SK-N-SH (cell line): ENCODE results near the gene PELI2. TPM values are rescaled to one million over a fixed set of nuclear protein-coding genes. Genes with fewer than 3 reads are reported as not detected.

Experiments
- CTCF ChIA-PET: fragments of 300-600, 350-600 bp; formaldehyde crosslinking; extraction: SDS; loops from one replicate; lab custom pipeline; 2021; lab: Yijun Ruan, JAX
- POLR2A ChIA-PET: fragments of 350-600 bp; sonication (Branson Sonifier 250); formaldehyde crosslinking; extraction: SDS; loops from one replicate; lab custom pipeline; 2020; ENCODE audit warnings: antibody characterized with exemption, inconsistent platforms; lab: Yijun Ruan, JAX
- DNase-seq: peaks from one replicate; pipeline ENCODE4 v3.0.0; 2012
- H2AFZ ChIP-seq: fragments of 200-600 bp; sonication (generic); 2 replicates; pipeline ENCODE4 v1.8.1; 2016; ENCODE audit warnings: antibody characterized with exemption, mild to moderate bottlenecking, low read depth
- H3F3A ChIP-seq: fragments of 200-600 bp; sonication (generic); replicated peaks from 2 replicates; pipeline ENCODE3; 2016; ENCODE audit warnings: antibody characterized with exemption, mild to moderate bottlenecking; ENCODE audit not compliant: insufficient read depth
- H3K27ac ChIP-seq, 2 experiments: fragments of 200-500 bp in 1 of 2; fragments of 200-600 bp in 1 of 2; sonication (Bioruptor generic) in 1 of 2; sonication (generic), shearing (Covaris generic) in 1 of 2; 2 replicates each; pipeline versions ENCODE4 v1.5.1 to v1.6.1; 2014 to 2016; ENCODE audit warnings: low read depth in 2 of 2, inconsistent platforms in 1 of 2, low read length in 1 of 2, mild to moderate bottlenecking in 1 of 2, mixed read lengths in 1 of 2
- H3K27me3 ChIP-seq: fragments of 200-600 bp; sonication (generic), shearing (Covaris generic); 2 replicates; pipeline ENCODE4 v1.6.1; 2016; ENCODE audit warnings: mixed run types; ENCODE audit not compliant: insufficient read depth
- H3K36me3 ChIP-seq, 2 experiments: fragments of 200-500 bp in 1 of 2; fragments of 200-600 bp in 1 of 2; sonication (Bioruptor generic) in 1 of 2; sonication (generic) in 1 of 2; replicated peaks in 1 of 2; 2 replicates each; pipeline versions ENCODE3 to v1.5.1; 2014 to 2016; ENCODE audit warnings: low read length in 1 of 2, mild to moderate bottlenecking in 1 of 2; ENCODE audit not compliant: insufficient read depth in 2 of 2, control insufficient read depth in 1 of 2
- H3K4me1 ChIP-seq, 2 experiments: fragments of 200-500 bp in 1 of 2; fragments of 200-600 bp in 1 of 2; sonication (Bioruptor generic) in 1 of 2; sonication (generic), shearing (Covaris generic) in 1 of 2; 2 replicates each; pipeline versions ENCODE4 v1.5.1 to v1.6.1; 2014 to 2016; ENCODE audit warnings: low read depth in 1 of 2, low read length in 1 of 2, mixed run types in 1 of 2; ENCODE audit not compliant: insufficient read depth in 2 of 2, control insufficient read depth in 1 of 2
- H3K4me2 ChIP-seq: fragments of 200-600 bp; sonication (generic), shearing (Covaris generic); 2 replicates; pipeline ENCODE4 v1.6.1; 2017; ENCODE audit warnings: mixed run types
- H3K4me3 ChIP-seq, 2 experiments: fragments of 200-500 bp in 1 of 2; fragments of 200-600 bp in 1 of 2; sonication (Bioruptor generic) in 1 of 2; sonication (generic), shearing (Covaris generic) in 1 of 2; 2 replicates each; pipeline versions ENCODE4 v1.5.1 to v1.8.1; 2014 to 2016; ENCODE audit warnings: low read depth in 2 of 2, inconsistent platforms in 1 of 2, low read length in 1 of 2, mild to moderate bottlenecking in 1 of 2, mixed read lengths in 1 of 2, moderate library complexity in 1 of 2
- H3K79me2 ChIP-seq: fragments of 200-600 bp; sonication (generic); 2 replicates; pipeline ENCODE4 v1.8.1; 2017; ENCODE audit warnings: mild to moderate bottlenecking; ENCODE audit not compliant: insufficient read depth
- H3K9ac ChIP-seq: fragments of 200-600 bp; sonication (generic); 2 replicates; pipeline ENCODE4 v1.6.1; 2017; ENCODE audit warnings: mixed run types
- H3K9me2 ChIP-seq: fragments of 200-600 bp; sonication (generic); 2 replicates; pipeline ENCODE4 v1.6.1; 2017; ENCODE audit warnings: mixed run types
- H3K9me3 ChIP-seq: fragments of 200-600 bp; sonication (generic); 2 replicates; pipeline ENCODE4 v1.6.1; 2017; ENCODE audit warnings: mixed run types, mild to moderate bottlenecking, moderate library complexity
- H4K20me1 ChIP-seq: fragments of 200-600 bp; sonication (generic); 2 replicates; pipeline ENCODE4 v1.6.1; 2017; ENCODE audit warnings: mild to moderate bottlenecking, mixed run types; ENCODE audit not compliant: insufficient read depth
- CHD2 ChIP-seq: fragments of 150-350 bp; IDR thresholded peaks from 2 replicates; pipeline ENCODE4 v1.6.1; 2018; ENCODE audit warnings: low read length; ENCODE audit not compliant: partially characterized antibody
- CTCF ChIP-seq: fragments of 200-600 bp; sonication (generic); IDR thresholded peaks from 2 replicates; pipeline ENCODE4 v1.6.1; 2017; ENCODE audit warnings: antibody characterized with exemption, mild to moderate bottlenecking, moderate library complexity
- EP300 ChIP-seq, 2 experiments: IDR thresholded peaks; 2 replicates each; pipeline versions ENCODE4 v1.4.0 to v1.6.1; 2012; ENCODE audit warnings: borderline replicate concordance in 1 of 2, low read depth in 1 of 2, low read length in 1 of 2
- EZH2phosphoT487 ChIP-seq: fragments of 200-600 bp; sonication (generic); IDR thresholded peaks from 2 replicates; pipeline ENCODE4 v1.6.1; 2017; ENCODE audit warnings: low read depth, mixed run types, mild to moderate bottlenecking, antibody characterized with exemption, moderate library complexity, borderline replicate concordance
- FOSL2 ChIP-seq: IDR thresholded peaks from 2 replicates; pipeline ENCODE4 v1.4.0; 2012; ENCODE audit warnings: low read depth, mild to moderate bottlenecking, moderate library complexity, borderline replicate concordance
- FOXM1 ChIP-seq: IDR thresholded peaks from 2 replicates; pipeline ENCODE4 v1.4.0; 2012; ENCODE audit warnings: low read depth, mild to moderate bottlenecking
- GABPA ChIP-seq: IDR thresholded peaks from 2 replicates; pipeline ENCODE4 v1.4.0; 2012; ENCODE audit warnings: low read depth, mild to moderate bottlenecking
- MEF2A ChIP-seq: IDR thresholded peaks from 2 replicates; pipeline ENCODE4 v1.4.0; 2012; ENCODE audit warnings: low read depth, borderline replicate concordance
- MXI1 ChIP-seq: IDR thresholded peaks from 2 replicates; pipeline ENCODE4 v1.6.1; 2012; ENCODE audit warnings: mild to moderate bottlenecking, low read depth, low read length, improper control_type of control experiment
- NFIC ChIP-seq: IDR thresholded peaks from 2 replicates; pipeline ENCODE4 v1.4.0; 2012; ENCODE audit warnings: borderline replicate concordance
- RCOR1 ChIP-seq: fragments of 150-350 bp; IDR thresholded peaks from 2 replicates; pipeline ENCODE4 v1.6.1; 2017; ENCODE audit warnings: antibody characterized with exemption, low read length
- RXRA ChIP-seq: IDR thresholded peaks from 2 replicates; pipeline ENCODE4 v1.4.0; 2012; ENCODE audit warnings: low read depth, mild to moderate bottlenecking, borderline replicate concordance
- SIN3A ChIP-seq: IDR thresholded peaks from 2 replicates; pipeline ENCODE4 v1.6.1; 2012; ENCODE audit warnings: low read depth, mild to moderate bottlenecking, low read length, moderate library complexity, borderline replicate concordance
- TCF12 ChIP-seq: IDR thresholded peaks from 2 replicates; pipeline ENCODE4 v1.4.0; 2012
- TEAD4 ChIP-seq: IDR thresholded peaks from 2 replicates; pipeline ENCODE4 v1.4.0; 2012; ENCODE audit warnings: mild to moderate bottlenecking, borderline replicate concordance; ENCODE audit not compliant: insufficient read depth
- WGBS: methylation state at CpG from one replicate; pipeline ENCODE4 v1.1.6; 2017; ENCODE audit warnings: low lambda C conversion rate; 5-methylcytosine and 5-hydroxymethylcytosine counted together
- polyA plus RNA-seq, 3 experiments: library from polyadenylated mRNA; depleted of rRNA; stranded (reverse); fragments of >200 nt; gene quantifications; 2 replicates each; pipeline ENCODE4 v1.2.3, GENCODE V29; 2012
- TF ChIP-seq, protein P1 (sequence below): IDR thresholded peaks from 2 replicates; pipeline ENCODE4 v1.4.0; 2012; ENCODE audit warnings: low read depth, borderline replicate concordance
- TF ChIP-seq, protein P2 (sequence below): IDR thresholded peaks from 2 replicates; pipeline ENCODE4 v1.4.0; 2012; ENCODE audit warnings: low read depth
- TF ChIP-seq, protein P3 (sequence below): fragments of 150-350 bp; IDR thresholded peaks from 2 replicates; pipeline ENCODE4 v1.6.1; 2017; ENCODE audit warnings: antibody characterized with exemption, low read length, low read depth, borderline replicate concordance

Gene PELI2
- polyA plus RNA-seq, 1 of the 3 experiments (the other 2 are of a cell fraction): not detected

- TF ChIP-seq CHD2: no peak
- TF ChIP-seq SIN3A: no peak
Measured at GRCh38 chr14:56216626-56217379, 98.6 kb downstream of the PELI2 start (continued).

GRCh38 chr14:56217380-56218045 is 99.3 kb downstream of the PELI2 start:
- H3K79me2 ChIP-seq: no peaks in the 10 kb centered on the region
- no peaks in the 10 kb centered on the region for H3K9me2 ChIP-seq
- H3K4me2 ChIP-seq: no peak overlapping the region
- H3K36me3 ChIP-seq: no peaks in the 10 kb centered on the region
- H3K27me3 ChIP-seq: peaks cover 41% of the 10 kb centered on the region; the same call in 1 of the 2 replicates
- TF ChIP-seq RXRA (no peak), EP300 (IDR thresholded peaks at IDR 0.05; ENCODE audit: borderline replicate concordance in 1 of 2, low read depth in 1 of 2, low read length in 1 of 2) (no peak), MEF2A (no peak), FOXM1 (no peak), GABPA (no peak), RCOR1 (no peak), FOSL2 (no peak), SIN3A (no peak), CTCF (no peak), EZH2phosphoT487 (no peak), NFIC (no peak), MXI1 (no peak), TEAD4 (no peak), TCF12 (no peak)
- TF ChIP-seq, protein P1, sequence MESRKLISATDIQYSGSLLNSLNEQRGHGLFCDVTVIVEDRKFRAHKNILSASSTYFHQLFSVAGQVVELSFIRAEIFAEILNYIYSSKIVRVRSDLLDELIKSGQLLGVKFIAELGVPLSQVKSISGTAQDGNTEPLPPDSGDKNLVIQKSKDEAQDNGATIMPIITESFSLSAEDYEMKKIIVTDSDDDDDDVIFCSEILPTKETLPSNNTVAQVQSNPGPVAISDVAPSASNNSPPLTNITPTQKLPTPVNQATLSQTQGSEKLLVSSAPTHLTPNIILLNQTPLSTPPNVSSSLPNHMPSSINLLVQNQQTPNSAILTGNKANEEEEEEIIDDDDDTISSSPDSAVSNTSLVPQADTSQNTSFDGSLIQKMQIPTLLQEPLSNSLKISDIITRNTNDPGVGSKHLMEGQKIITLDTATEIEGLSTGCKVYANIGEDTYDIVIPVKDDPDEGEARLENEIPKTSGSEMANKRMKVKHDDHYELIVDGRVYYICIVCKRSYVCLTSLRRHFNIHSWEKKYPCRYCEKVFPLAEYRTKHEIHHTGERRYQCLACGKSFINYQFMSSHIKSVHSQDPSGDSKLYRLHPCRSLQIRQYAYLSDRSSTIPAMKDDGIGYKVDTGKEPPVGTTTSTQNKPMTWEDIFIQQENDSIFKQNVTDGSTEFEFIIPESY: no peak
- TF ChIP-seq, protein P2, sequence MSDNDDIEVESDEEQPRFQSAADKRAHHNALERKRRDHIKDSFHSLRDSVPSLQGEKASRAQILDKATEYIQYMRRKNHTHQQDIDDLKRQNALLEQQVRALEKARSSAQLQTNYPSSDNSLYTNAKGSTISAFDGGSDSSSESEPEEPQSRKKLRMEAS: no peak
- TF ChIP-seq, protein P3, sequence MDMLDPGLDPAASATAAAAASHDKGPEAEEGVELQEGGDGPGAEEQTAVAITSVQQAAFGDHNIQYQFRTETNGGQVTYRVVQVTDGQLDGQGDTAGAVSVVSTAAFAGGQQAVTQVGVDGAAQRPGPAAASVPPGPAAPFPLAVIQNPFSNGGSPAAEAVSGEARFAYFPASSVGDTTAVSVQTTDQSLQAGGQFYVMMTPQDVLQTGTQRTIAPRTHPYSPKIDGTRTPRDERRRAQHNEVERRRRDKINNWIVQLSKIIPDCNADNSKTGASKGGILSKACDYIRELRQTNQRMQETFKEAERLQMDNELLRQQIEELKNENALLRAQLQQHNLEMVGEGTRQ: no peak
- H3K4me3 ChIP-seq: no peak overlapping the region
- H3K27ac ChIP-seq: no peak overlapping the region
- H3K4me1 ChIP-seq: no peaks in the 10 kb centered on the region; a peak in 1 of 4 replicates
- DNase-seq: no peak
- ChIA-PET POLR2A (no interaction called here), CTCF (no interaction called here)
- no peaks in the 10 kb centered on the region for H3K9me3 ChIP-seq
- H3K9ac ChIP-seq: no peak overlapping the region
- H3F3A ChIP-seq: no peaks in the 10 kb centered on the region
- H2AFZ ChIP-seq: no peak overlapping the region
- H4K20me1 ChIP-seq: no peaks in the 10 kb centered on the region
- 13% methylated on average over 6 of the region's 7 CpGs for WGBS
